ELF-1 (cell line): ENCODE data around the gene DDAH2.
A peak's percentile ranks its signal among the peaks of the same experiment; 100 is the strongest.

Source experiments
- DNase-seq: peaks from one replicate; pipeline ENCODE4 v3.0.0-alpha.2; 2016; ENCODE audit warnings: low read depth, low spot score

Gene DDAH2, protein sequence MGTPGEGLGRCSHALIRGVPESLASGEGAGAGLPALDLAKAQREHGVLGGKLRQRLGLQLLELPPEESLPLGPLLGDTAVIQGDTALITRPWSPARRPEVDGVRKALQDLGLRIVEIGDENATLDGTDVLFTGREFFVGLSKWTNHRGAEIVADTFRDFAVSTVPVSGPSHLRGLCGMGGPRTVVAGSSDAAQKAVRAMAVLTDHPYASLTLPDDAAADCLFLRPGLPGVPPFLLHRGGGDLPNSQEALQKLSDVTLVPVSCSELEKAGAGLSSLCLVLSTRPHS

GRCh38 chr6:31728767-31729514 is at the start of gene DDAH2:
Gene DDAH2 (minus strand): TSS chr6:31729299. CDS start chr6:31729161, 138 bp downstream.
- no peak for DNase-seq

GRCh38 chr6:31778193-31778592 is 49.1 kb upstream of the DDAH2 start:
- DNase-seq, result no peak

DNA sequence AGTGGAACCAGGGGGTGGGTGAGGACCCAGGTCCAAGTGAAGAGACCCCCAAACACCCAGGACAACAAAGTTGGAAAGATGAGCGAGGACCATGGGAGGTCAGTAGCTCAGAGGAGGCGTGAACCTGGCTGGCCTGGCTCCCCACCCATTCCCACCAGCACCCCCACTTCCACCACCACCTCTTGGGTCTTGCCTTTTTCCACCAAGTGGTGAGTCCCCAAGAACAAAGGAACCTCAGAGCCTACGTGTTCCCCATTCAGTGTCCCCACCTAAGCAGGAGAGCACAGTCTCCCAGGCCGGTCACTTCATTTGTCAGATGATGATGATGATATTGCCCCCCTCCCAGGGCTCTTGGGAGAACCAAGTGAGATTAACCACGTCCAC is 48.6 kb upstream of the DDAH2 start:
- DNase-seq, result no peak

GRCh38 chr6:31776989-31777666 is 48.0 kb upstream of the DDAH2 start, which contains the start of gene VWA7:
Gene VWA7 (minus strand): TSS chr6:31777328. CDS start chr6:31776779, 549 bp downstream.
- peak; percentile 56 for DNase-seq

DNA sequence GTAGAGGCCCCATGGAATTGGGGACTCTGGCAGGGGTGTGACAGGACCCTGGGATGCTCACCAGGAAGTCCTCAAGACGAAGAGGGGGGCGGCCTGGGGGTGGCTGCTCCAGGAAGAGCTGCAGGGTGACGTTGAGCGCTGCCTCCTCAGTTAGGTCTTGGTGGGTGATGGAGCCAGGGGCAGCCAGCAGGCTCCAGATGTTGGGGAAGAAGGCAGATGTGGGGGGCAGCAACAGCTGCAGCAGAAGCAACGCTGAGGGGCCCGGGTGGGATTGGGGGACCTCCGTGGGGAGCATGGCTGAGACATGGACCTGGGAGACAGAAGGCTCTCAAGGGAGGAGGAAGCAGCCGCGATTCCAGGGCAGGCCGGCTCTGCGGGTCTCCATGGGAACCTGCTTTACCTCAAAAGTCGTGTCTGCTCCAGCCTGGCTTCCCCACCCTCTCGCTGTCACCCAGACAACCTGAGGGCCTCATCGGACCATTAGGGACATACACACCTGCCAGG is 47.4 kb upstream of the DDAH2 start:
- DNase-seq, result peak; percentile 22

- DNase-seq, result no peak
Measured at GRCh38 chr6:31775633-31776484, 46.8 kb upstream of the DDAH2 start.

- no peak for DNase-seq
Measured at GRCh38 chr6:31775184-31775583, 46.1 kb upstream of the DDAH2 start.

- no peak for DNase-seq
Measured at GRCh38 chr6:31771992-31772358, 42.9 kb upstream of the DDAH2 start.

DNA sequence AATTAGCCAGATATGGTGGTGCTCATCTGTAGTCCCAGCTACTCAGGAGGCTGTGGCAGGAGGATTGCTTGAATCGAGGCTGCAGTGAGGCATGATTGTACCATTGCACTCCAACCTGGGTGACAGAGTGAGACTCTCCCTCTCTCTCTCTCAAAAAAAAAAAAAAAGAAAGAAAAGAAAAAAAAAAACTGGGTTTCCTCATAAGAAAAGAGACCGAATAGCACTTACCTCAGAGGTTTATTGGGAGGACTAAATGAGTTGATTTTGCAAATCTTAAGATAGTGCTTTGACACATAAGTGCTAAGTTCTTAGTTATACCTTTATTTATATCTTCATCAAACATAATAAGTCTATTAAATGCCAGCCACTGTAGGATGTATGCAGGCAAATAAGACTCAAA is 41.8 kb upstream of the DDAH2 start:
- no peak for DNase-seq

DNA sequence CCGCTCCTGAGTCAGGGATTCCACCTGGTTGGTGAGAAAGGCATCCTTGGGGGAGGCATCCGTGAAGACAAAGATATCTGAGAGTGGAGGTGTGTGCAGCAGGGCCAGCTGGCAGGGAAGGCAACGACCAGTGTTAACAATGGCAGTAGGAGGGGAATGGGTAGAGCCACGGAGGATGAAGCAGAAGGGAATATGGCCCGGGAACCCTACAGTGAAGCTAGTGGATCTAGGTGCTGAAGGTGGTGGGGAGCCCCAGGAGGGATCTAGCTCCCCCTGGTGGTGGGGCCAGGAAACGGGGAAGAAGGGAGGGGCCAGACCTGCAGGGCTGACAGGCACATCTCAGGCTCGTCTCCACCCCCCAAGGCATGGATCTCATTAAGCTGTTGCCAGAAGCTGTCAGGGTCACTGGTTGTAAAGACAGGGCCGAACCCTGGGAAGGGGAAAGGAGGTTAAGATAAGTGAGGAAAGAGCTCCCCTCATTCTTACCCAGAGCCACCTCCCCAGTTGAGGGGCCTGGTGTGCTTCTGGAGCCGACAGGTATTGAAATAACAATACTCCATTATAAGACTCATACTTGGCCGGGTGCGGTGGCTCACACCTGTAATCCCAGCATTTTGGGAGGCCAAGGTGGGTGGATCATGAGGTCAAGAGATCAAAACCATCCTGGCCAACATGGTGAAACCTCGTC is 40.7 kb upstream of the DDAH2 start:
- peak; percentile 95 for DNase-seq

DNA sequence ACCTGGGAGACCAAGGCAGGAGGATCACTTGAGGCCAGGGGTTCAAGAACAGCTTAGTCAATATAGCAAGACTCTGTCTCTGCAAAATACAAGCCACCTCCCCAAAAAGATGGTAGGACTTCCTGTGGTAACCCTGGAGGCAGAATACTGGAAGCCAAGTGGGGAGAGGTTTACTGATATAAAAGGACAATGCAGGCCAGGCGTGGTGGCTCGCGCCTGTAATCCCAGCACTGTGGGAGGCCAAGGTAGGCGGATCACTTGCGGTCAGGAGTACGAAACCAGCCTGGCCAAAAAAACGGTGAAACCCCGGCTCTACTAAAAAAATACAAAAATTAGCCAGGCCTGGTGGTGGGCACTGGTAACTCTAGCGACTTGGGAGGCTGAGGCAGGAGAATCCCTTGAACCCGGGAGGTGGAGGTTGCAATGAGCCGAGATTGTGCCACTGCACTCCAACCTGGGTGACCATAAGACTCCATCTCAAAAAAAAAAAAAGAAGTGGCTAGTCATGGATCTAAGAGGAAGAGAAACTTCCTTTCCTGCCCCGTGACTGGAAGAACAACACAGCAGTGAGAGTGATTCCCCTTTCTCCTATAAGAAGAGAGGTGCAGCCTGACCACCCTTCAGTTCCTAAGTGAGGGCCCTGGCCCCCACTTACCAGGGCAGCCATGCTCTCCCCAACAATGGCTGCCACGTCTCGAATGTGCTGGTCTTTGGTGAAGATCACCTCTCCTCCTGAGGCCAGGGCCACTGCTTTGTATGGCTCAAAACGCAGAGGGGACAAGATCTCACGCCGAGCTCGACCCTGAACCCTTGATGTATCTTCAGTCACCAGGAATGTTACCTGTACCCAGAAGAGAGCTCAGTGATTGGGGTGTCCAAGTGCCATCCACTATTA is 39.5 kb upstream of the DDAH2 start:
- DNase-seq, result no peak

DNA sequence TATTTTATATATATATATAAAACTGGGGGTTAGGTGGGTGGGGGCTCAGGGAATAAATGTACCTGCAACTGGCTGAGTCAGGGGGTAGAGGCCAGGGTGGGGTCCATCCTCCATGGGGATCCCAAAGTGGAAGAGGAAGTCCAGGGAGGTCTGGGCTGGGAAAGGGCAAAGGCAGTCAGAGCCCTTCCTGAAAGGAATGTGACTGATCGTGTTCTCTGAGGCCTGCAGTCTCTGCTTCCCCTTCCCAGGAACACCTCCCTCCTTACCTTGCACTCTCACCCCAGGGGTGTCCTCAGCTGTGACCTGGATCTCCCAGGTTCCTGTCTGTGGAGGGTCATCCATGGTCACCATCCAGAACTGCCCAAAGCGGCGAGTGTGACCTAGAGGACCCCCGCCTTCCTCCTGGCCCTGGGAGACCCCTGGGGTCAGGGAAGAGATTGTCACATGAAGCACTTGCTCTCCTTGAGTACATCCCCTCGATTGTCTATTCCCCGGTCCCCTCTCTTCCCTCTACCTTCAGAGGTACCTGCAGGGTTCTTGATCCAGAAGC is 38.1 kb upstream of the DDAH2 start:
- DNase-seq, result peak; percentile 32

GRCh38 chr6:31765910-31766794 is 37.1 kb upstream of the DDAH2 start:
- DNase-seq, result peak; percentile 75

GRCh38 chr6:31765559-31765909 is 36.4 kb upstream of the DDAH2 start:
- no peak for DNase-seq

DNA sequence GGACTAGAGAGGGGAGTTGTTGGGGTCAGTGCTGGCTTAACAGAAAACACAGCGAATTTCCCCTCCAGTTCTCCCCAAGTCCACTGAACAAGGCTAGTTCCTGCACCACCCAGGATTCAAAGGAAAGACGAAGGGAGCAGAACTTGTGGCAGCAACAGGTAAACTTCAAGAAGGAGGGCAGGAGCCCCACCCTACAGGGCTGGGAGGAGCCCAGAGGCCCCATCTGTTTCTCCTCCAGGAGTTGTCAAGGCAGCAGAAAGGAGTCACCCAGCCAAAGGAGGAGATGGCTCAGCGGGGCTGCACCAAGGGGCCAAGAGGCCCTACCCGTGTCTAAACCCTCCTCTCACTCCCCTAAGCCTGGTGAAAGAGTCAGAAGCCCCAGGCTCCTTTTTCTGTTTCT is 35.1 kb upstream of the DDAH2 start:
- no peak for DNase-seq

- DNase-seq, result peak; percentile 36
Measured at GRCh38 chr6:31763619-31763940, 34.5 kb upstream of the DDAH2 start.

DNA sequence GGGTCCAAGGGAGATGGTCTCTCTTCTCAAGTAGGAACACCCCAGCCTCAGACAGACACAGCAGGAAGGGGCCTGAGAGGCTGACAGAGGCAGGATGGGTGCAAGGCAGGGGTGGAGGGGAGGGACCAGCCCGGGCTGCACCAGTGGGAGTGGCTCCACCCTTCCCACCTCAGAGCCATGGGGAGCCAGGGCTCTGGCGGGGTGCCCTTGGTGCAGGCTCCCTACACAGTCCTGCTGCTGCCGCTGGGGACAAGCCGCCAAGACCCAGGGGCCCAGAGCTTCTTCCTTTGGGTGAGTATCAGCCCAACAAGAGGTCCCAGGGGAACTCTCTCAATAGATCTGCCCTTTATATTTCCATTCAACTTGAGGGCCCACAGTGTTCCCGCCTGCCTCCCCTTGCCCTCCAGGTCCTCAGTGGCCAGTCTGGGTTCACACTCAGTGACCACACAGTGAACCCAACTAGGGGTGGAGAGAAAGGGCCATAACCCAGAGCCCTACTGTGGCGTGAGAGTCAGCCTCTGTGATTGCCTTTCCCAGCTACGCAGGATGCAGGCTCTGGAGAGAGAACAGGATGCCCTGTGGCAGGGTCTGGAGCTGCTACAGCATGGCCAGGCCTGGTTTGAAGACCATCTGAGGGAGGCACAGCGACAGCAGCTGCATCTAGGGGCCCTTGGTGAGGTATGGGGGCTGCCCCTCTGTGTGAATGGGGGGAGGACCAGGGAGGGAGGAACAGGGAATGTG is 33.9 kb upstream of the DDAH2 start:
- DNase-seq, result no peak

DNA sequence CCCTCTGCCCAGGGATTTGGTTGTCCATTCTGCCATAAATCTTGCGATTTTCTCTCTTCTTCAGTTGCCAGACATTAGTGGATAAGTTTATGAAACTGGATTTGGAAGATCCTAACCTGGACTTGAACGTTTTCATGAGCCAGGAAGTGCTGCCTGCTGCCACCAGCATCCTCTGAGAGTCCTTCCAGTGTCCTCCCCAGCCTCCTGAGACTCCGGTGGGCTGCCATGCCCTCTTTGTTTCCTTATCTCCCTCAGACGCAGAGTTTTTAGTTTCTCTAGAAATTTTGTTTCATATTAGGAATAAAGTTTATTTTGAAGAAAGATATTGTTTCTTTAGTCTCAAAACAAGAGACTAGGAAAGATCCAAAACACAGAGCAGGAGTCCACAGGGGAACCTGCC is 33.3 kb upstream of the DDAH2 start, which contains the start of gene SAPCD1:
Gene SAPCD1 (plus strand): TSS at position 301 of the 400 bp plus-strand sequence. CDS start 399 bp downstream, outside the sequence.
- no peak for DNase-seq
